H1 (cell line): ENCODE results near the gene FRMD4A. TPM values are rescaled to one million over a fixed set of nuclear protein-coding genes. Genes with fewer than 3 reads are reported as not detected.

ENCODE experiments used
- CBX8 ChIP-seq: fragments of 300-800, 300-1000 bp; sonication (generic); IDR thresholded peaks from 2 replicates; pipeline ENCODE4 v1.7.1; 2016; ENCODE audit warnings: low read depth, low read length, borderline replicate concordance
- CTBP2 ChIP-seq: IDR thresholded peaks from 2 replicates; pipeline ENCODE4 v1.7.0; 2011; ENCODE audit warnings: borderline replicate concordance, mild to moderate bottlenecking, moderate library complexity, mixed read lengths, low read length; ENCODE audit not compliant: insufficient read depth, insufficient read length
- HDAC2 ChIP-seq, 2 experiments: fragments of 300-600 bp in 1 of 2; sonication (generic) in 1 of 2; IDR thresholded peaks; 2 replicates each; pipeline ENCODE4 v1.6.1; 2011 to 2012; ENCODE audit warnings: low read depth in 2 of 2, low read length in 2 of 2, mild to moderate bottlenecking in 2 of 2, moderate library complexity in 2 of 2, borderline replicate concordance in 1 of 2, inconsistent platforms in 1 of 2
- POLR2A ChIP-seq, 2 experiments: IDR thresholded peaks; 1 replicate in 1 of 2; 2 replicates in 1 of 2; pipeline ENCODE4 v1.6.1; 2011; ENCODE audit warnings: low read depth in 2 of 2, low read length in 2 of 2, mild to moderate bottlenecking in 2 of 2; ENCODE audit errors: control extremely low read depth in 1 of 2
- RXRA ChIP-seq: IDR thresholded peaks from 2 replicates; pipeline ENCODE4 v1.6.1; 2011; ENCODE audit warnings: low read depth, mild to moderate bottlenecking, low read length, moderate library complexity; ENCODE audit not compliant: insufficient read depth
- SAP30 ChIP-seq: fragments of 300-600 bp; sonication (generic); IDR thresholded peaks from 2 replicates; pipeline ENCODE4 v1.7.1; 2012; ENCODE audit warnings: low read length, moderate library complexity, mild to moderate bottlenecking, inconsistent platforms; ENCODE audit not compliant: insufficient read depth, insufficient replicate concordance
- TCF12 ChIP-seq: IDR thresholded peaks from 2 replicates; pipeline ENCODE4 v1.6.1; 2011; ENCODE audit warnings: low read depth, mild to moderate bottlenecking, low read length
- polyA plus RNA-seq, 7 experiments: library from polyadenylated mRNA; depleted of rRNA in 3 of 7; stranded (reverse) in 5 of 7; unstranded in 2 of 7; fragments of >200 nt in 5 of 7; fragments of 200-250 nt in 2 of 7; gene quantifications; 1 replicate in 5 of 7; 2 replicates in 1 of 7; 4 replicates in 1 of 7; pipeline versions ENCODE4 v1.2.1 to v1.2.3, GENCODE V29; 2011 to 2013; ENCODE audit warnings: missing spikeins in 2 of 7, mixed read lengths in 2 of 7
- total RNA-seq: library from RNA; stranded (reverse); fragmentation: NEBNext Ultra II Directional; extraction: Animal tissue kit (Norgen Biotek cat#: 25700); gene quantifications from 2 replicates; pipeline ENCODE4 v1.2.1, GENCODE V29; 2021

FRMD4A gene
- total and polyA plus RNA-seq, 2 of the 8 experiments (the other 6 are each of a cell fraction or from before 2014, with no cell fraction given) = 38.6 to 39.6 TPM

- TF ChIP-seq RXRA (no peak), TCF12 (no peak), HDAC2 (IDR thresholded peaks at IDR 0.05; ENCODE audit: borderline replicate concordance in 1 of 2, low read depth in 2 of 2, low read length in 2 of 2) (no peak), CTBP2 (no peak), POLR2A (IDR thresholded peaks at IDR 0.05; ENCODE audit: control extremely low read depth in 1 of 2, low read depth in 2 of 2, low read length in 2 of 2) (no peak), SAP30 (no peak), CBX8 (no peak)
Observed at GRCh38 chr10:14120812-14121211, 209.9 kb downstream of the FRMD4A start (continued).
